Fibroblast of skin of right biceps (primary cell): ENCODE measurements around the gene STEAP3.
"Not testable (repeated sequence)": the region's sequence is repeated elsewhere in the genome, so short reads cannot be mapped to it uniquely, and the experiment has no call there.

Experiments used
- DNase-seq: peaks from one replicate; pipeline ENCODE4 v3.0.0-alpha.2; 2013

STEAP3 gene

GRCh38 chr2:119264781-119265692, 41.4 kb downstream of the STEAP3 start:
- DNase-seq, result peak; percentile 51

- DNase-seq, result no peak
Measured at GRCh38 chr2:119265693-119266066, 42.0 kb downstream of the STEAP3 start.

DNA sequence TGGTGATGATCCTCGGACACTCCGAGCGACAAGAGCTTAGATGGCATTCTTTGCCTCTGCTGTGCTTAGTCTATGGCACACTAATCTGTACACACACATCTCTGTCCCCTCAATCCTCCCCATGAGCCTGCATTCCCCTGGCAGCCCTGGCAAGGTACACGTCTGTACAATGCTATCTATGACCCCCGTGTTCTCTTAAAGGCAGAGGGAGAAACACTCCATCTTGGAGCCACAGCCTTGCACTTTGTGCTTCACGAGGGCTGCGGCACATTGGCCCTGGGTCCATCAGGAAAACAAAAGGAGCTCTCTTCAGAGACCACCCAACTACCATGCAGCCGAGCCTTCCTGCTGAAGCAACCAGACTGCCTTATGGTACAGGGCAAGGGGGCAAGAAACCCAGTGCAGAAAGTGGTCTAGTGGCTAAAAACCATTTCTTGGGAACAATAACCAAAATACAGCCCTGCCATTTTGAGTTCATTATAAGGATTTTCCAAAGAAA, 42.5 kb downstream of the STEAP3 start:
- no peak for DNase-seq

DNA sequence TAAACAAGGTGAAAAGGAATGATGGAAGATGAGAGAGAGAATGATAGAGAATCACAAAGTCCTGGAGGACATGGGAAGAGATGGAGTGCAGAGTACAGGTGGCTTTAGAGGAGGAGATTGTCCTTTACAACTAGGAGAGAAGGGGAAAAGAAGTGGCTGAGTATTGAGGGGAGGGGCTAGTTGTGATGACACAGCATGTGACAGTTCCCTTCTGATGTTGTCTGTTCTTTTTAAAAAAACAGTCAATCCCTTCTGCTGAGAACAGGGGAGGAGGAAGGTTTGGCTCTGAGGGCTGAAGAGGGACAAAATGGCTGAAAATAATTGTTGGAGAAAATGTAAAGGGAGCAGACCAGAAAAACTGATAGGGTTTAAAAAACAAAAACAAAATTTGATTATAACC, 44.0 kb downstream of the STEAP3 start:
- DNase-seq, result no peak

DNA sequence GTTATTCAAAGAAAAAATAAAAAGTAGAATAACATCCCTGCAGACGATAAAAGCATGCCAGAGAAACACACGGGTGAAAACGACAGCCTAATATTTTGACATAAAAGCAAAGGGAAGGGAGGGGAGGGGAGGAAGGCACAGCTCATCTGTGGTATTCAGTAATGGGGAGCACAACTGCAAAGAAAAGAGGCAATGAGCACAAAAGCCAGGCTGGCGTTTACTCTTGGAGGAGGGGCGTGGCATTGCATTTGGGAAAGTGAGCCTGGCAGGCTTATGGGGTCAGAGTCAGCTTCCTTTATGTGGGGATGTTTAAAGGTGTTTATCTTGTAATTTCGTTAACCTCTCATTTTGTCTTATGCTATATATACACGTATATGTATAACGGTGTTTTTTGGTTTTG, 53.2 kb downstream of the STEAP3 start:
- DNase-seq, result no peak

- not testable (repeated sequence) for DNase-seq
Measured at GRCh38 chr2:119278385-119278784, 54.8 kb downstream of the STEAP3 start.

DNA sequence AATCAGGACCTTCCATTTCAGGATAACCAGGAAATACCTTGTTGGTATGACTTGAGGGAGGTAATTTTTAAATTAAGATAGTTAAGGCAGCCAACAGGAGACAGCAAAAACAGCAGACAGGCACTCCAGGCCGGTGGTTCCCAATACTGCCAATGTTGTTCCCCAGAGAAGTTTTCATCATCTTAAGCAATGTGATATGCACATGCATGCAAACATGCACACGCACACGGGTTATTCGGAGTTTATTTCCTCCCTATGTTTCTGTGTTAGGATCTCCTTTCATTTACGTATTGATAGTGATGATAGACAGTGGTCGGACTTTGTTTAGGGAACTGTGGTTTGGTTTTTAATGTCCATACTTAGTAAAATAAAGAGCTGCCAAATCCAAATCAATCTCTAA, 55.3 kb downstream of the STEAP3 start:
- no peak for DNase-seq

- no peak for DNase-seq
Measured at GRCh38 chr2:119279666-119280065, 56.0 kb downstream of the STEAP3 start.

DNA sequence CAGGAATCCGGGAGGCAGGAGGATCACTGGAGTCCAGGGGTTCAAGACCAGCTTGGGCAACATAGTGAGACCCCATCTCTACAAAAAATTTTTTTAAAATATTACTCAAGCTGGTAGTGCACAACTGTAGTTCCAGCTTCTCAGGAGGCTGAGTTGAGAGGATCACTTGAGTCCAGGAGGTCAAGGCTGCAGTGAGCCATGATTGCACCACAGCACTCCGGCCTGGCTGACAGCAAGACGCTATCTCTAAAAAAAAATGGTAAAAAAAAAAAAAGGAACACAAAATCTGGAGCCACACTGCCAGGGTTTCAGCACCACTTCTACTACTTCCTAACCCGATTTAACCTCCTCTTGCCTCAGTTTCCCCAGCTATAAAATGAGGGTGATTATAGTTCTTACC, 57.0 kb downstream of the STEAP3 start:
- no peak for DNase-seq

GRCh38 chr2:119282146-119282995, 58.7 kb downstream of the STEAP3 start:
- DNase-seq, result no peak

GRCh38 chr2:119282996-119283511, 59.4 kb downstream of the STEAP3 start:
- DNase-seq, result no peak

- peak; percentile 90 for DNase-seq
Measured at GRCh38 chr2:119283873-119284331, 60.3 kb downstream of the STEAP3 start.

DNA sequence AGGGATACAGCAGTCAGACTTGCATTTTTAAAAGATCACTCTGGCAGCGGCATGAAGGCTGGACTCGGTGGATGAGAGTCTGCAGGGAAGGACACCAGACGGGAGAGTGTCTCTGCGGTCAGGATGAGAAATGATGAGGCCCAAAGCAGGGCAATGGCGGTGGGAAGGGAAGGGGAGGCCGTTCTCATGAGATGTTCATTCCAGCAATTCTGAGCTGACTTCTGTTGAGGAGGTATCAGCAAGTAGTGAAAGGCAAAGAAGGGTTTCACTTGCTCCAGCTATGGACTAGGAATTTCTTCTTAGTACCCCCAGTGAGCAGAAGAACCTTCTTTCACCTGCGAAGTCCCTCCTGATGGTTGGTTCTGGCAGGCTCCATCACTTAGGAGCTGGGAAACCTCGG, 63.0 kb downstream of the STEAP3 start:
- no peak for DNase-seq

DNA sequence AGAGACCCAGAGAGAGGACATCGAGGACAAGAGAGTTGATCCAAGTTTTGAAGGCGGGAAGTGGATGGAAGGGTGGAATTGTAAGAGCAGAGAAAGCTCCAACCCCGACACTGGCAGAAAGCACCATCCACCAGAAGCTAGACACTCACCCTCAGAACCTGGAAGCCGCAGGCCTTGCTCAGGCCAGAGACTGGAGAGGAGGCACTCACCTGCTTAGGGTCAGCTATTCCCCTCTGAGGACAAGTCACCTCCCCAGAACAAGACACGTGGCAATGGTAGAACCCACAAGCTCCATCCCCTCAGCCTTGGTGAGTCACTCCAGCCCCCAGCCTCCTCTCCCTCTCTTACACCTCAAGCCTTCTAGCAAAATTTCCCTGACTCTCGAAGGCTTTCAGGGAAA, 64.9 kb downstream of the STEAP3 start:
- no peak for DNase-seq

- DNase-seq, result no peak
Measured at GRCh38 chr2:119289093-119289492, 65.5 kb downstream of the STEAP3 start.

DNA sequence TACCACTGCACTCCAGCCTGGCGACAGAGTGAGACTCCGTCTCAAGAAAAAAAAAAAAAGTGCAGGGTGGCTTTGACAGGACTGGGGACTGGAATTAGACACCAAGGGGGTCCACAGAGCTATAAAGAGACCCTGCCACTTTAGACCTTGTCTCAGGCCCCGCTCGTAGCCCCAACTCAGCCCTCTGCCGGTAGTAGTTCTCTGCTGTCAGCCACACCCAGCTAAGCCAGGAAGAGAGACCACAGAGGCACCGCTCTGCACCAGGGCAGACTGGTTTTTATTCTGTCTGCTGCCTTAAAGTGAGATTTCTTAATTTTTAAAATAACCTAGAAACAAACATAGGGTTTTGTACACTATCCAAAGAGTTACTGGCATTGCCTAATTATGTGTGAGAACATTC, 66.0 kb downstream of the STEAP3 start:
- DNase-seq, result no peak

DNA sequence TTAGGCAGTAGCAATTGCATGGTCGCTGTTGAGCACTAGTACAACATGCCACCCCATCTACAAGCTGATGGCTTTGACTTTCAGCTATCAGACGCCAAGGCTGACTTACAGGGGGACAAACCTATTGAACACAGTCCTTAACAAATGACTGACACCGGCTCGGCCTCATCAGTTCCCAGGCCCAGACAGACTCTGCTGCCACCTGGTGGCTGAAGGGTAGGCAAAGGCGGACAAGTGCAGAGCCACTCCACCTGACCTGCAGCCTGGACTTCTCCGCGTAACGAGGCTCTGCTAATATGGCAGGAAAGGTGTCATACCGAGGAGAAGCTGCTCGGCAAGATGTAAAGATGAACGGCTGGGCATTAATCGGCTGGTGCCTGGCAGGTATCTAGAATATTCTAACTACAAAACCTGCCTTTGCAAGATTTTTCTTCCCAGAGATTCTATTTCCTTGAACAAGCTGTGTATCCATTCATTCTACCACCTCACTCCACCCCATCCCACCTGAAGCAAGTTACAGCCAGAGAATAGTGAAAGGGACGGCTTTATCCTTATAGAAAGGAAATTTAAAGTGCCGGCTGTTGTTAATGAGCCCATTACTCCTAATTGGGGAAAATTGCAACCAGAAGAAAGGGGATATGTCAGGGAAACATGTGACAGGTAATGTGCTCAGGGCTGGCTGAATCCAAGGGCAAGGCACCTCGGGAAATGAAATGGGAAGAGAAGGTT, 67.4 kb downstream of the STEAP3 start:
- peak; percentile 60 for DNase-seq

DNA sequence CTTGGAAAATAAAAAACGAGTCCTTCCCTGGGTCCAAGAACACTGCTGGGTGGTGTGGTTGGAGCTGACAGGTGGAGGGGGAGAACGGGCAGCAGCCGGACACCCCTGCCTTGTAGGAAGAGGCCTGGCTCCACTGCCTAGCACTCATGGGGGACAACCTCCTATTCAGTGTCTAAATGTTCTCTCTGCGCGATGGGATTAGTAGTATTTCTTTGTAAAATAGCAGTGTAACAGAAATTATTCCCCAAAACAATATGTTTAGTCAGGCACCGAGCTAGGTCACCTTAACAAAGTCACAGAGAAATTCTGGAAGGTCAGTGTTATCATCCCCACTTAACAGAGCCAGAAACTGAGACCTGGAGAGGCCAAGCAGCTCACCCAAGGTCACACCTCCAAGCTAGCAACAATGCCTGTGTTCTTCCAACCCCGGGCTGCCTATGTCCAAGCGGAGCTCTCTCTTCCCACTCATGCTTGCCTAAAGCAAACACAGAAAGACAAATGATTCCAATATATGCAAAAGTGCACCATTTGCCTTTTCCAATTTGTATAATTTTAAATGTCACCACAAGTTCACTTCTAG, 68.0 kb downstream of the STEAP3 start:
- no peak for DNase-seq

- DNase-seq, result no peak
Measured at GRCh38 chr2:119292226-119292625, 68.6 kb downstream of the STEAP3 start.

DNA sequence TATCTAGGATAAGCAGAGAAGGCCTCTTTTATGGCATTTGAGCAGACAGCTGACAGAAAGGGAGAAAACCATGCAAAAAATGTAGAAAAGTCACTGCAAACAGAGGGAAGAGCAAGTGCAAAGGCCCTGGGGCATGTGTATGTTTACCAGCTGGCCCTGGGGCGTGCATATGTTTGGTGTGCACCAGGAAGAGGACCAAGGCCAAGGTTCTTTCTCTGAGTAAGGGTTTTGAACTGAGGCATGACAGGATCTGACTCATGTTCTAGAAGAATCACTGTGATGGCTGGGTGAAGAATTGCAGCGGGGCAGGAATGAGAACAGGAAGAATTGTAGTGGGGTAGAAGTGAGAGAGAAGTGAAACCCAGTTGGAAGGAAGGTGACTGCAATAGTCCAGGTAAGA, 69.6 kb downstream of the STEAP3 start:
- peak; percentile 26 for DNase-seq

GRCh38 chr2:119293900-119294299, 70.3 kb downstream of the STEAP3 start:
- no peak for DNase-seq

- no peak for DNase-seq
Measured at GRCh38 chr2:119294671-119295070, 71.0 kb downstream of the STEAP3 start.
